Measurements from ENCODE around the gene SMAD9.
"Not testable (repeated sequence)": the region's sequence is repeated elsewhere in the genome, so short reads cannot be mapped to it uniquely, and the experiment has no call there.

The SMAD9 gene

GRCh38 chr13:36912369-36912768 lies 7.7 kb downstream of the SMAD9 start:
- no peak for DNase-seq (ENCODE audit: low read depth)

- DNase-seq (ENCODE audit: low read depth): no peak
Observed at GRCh38 chr13:36910545-36910944, 9.5 kb downstream of the SMAD9 start.

GRCh38 chr13:36907821-36908220 lies 12.2 kb downstream of the SMAD9 start:
- no peak for DNase-seq (ENCODE audit: low read depth)

DNA sequence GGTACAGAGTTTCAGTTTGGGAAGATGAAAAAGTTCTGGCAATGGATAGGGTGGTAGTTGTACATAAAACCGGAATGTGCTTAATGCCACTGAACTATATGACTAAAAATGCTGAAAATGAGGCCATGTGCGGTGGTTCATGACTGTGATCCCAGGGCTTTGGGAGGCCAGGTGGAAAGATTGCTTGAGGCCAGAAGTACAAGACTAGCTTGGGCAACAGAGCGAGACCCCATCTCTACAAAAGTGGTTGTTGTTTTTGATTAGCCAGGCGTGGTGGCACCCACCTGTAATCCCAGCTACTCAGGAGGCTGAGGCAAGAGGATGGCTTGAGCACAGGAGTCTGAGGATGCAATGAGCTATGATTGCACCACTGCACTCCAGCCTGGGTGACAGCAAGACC lies 12.8 kb downstream of the SMAD9 start:
- no peak for DNase-seq (ENCODE audit: low read depth)

DNA sequence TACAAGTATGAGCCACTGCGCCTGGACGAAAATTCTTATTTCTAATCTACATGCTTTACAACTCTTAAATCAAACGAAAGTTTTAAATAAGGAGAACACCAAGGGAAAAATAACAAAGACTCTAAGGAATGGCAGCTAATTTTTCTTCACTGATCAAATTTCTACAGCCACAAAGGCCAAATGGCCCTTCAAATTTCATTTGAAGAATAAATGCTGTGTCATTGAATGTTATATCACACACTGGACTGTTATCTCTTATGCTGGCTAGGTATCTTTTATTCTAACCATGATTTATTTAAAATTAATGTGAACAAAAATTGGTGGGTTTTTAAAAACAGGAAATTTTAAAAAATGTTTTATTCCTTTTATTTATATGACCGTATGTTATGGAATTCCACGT lies 14.1 kb downstream of the SMAD9 start:
- no peak for DNase-seq (ENCODE audit: low read depth)

DNA sequence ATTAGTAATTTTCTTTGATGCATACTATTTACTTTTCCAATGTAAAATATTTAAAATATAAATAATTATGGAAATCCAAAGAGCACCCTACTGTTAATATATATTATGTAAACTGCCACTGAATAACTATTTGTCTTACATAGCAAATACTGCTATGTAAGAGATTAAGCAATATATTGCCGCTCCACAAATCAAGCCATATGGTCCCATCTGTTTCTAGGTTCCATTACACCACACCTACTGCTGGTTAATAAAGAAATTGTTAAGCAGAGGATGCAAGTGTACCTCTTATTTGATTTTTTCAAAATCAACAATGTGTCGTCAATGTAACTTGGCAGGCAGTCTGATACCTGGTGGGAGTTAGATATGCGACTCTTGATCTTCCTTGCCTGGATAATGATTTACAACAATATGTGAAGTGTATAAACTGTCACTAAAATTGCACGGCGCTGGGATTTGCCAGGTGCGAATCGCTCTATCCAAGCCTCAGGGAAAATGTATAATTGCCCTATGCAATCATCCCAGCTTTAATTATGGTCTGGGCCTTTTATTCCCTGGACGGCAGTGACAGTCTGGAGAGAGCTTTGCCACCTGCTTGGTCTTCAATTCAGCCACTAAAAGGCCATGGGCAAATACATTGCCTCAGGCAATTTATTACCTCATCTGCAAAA lies 16.0 kb downstream of the SMAD9 start:
- DNase-seq (ENCODE audit: low read depth): no peak

- DNase-seq (ENCODE audit: low read depth): no peak
Observed at GRCh38 chr13:36897054-36897616, 22.9 kb downstream of the SMAD9 start.

GRCh38 chr13:36891752-36892151 lies 28.3 kb downstream of the SMAD9 start:
- no peak for DNase-seq (ENCODE audit: low read depth)

DNA sequence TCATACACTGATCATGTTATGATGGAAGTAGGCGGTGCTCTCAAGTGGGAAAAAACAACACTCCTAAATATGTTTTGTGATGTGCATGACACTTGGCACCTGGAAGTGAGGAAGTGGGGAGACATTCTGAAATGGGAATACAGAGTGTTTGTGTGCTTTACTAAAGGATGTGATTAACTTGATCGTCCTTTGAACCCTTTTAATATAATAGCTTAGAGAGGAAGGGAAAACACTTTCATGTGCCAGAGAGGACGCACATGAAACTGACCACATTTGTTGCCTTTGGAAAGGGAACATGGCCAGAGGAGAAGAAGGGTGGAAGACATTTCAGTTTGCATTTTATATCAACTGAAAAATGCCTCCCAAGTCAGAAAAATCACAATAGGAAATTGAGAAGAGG lies 31.4 kb downstream of the SMAD9 start:
- DNase-seq (ENCODE audit: low read depth): no peak

DNA sequence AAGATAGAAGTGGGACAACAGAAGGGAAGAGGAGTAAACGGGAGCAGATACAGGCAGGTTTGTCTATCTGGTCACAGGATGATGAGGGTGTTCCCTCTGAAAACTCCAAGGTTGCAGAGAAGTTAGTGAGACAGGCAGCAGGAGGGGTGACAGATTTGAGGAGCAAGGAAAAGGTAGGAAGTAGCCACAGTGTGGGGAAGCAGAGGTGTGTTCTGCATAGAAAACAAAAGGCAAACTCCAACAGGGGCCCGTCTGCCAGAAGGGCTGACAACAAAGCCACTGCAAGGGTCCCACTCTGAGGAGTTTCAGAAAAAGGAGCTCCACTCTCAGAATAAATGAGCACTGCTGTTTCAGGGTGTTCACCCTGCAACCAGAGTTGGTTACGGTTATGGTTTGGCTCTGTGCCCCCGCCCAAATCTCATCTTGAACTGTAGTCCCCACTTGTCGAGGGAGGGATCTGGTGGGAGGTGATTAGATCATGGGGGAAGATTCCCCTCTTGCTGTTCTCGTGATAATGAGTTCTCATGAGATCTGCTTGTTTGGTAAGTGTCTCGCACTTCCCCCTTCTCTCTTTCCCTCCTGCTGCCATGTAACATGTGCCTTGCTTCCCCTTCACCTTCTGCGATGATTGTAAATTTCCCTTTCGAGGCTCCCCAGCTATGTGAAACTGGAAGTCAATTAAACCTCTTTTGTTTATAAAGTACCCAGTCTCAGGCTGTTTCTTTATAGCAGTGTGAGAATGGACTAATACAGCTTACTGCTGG lies 32.1 kb downstream of the SMAD9 start:
- DNase-seq (ENCODE audit: low read depth): no peak

- no peak for DNase-seq (ENCODE audit: low read depth)
Observed at GRCh38 chr13:36885901-36886300, 34.1 kb downstream of the SMAD9 start.

DNA sequence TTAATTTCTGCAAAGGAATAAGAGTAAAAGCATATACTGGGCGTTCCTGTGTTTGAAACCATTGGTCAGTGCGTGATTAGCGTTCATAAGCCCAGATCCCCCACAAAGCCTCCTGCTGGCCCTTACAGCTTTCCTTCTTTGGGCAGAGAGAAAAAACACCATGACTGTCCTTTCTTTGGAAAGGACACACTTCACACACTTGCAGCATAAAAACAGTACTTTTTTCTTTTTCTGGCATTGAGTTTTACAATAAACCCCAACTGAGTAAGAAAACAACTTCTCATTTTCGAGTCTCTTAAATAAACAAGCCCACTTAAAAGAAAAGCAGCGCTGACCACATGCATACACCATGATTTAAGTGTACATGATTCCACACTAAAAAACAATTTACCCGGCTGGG lies 35.8 kb downstream of the SMAD9 start:
- DNase-seq (ENCODE audit: low read depth): no peak

DNA sequence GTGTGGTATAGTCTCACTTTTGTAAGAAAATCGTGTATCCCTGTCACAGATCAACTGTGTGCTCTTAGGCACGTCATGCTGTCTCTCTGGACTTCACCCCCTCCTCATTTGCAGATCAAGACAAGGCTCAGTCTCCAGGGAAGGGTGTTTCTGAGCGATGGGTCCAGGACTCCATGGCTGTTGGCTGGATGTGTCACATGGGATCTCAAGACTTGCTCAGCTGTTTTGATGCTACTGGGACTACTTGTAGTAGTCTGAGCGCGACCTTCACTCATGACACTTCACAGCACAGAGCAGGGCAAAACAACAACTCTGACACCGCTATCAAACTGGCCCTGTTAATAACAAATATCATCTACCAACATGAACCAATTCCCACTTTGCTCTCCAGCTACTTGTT lies 36.2 kb downstream of the SMAD9 start:
- no peak for DNase-seq (ENCODE audit: low read depth)

DNA sequence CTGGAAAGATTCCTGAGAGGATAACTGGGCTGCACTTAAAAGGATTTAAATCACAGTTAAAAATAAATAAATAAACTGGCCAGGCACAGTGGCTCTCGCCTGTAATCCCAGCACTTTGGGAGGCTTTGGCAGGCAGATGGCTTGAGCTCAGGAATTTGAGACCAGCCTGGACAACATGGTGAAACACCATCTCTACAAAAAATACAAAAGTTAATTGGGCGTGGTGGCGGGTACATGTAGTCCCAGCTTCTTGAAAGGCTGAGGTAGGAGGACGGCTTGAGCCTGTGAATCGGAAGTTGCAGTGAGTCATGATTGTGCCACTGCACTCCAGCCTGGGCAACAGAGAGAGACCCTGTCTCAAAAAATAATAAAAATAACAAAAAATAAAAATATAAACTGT lies 36.6 kb downstream of the SMAD9 start:
- DNase-seq (ENCODE audit: low read depth): not testable (repeated sequence)

DNA sequence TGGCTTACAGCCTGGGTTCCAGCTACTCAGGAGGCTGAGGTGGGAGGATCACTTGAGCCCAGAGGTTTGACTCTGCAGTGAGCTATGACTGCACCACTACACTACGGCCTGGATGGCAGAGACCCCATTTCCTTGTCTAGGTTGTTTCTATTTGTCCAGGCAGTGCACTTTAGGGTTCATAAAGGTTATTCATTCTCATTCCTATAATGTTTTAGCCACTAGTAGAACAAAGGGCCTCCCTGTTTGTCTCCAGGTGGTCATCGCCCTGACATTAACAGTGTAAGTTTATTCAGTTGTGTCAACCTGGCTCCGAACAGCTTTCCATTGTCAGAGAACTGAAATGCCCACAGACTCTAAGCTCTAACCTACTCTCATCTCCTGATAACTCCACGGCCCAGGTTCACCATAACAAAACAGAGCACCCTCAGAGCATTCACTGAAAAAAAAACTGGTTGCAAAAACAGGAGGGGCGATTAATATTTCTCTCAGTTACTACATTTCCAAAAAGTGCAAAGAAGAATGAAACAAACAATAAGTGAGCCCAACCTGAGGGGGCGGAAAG lies 37.1 kb downstream of the SMAD9 start:
- DNase-seq (ENCODE audit: low read depth): no peak

DNA sequence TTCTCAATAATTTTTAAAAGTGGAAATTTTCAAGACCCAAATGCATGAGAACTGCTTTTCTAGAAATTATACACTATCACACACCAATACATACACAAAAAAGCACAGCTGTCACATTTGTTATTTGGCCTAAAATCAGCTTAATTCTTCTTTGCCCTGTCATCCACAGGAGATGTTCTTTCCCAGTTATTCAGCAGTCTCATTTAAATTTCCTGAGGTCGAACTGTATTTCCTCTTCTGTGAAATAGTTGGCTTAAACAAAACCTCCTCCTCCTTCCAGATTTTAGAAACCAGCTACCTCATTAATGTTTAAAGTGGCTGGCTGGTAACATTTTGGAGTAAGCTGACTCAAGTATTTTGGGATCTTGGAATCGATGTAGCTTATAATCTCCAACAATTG lies 39.1 kb downstream of the SMAD9 start:
- DNase-seq (ENCODE audit: low read depth): no peak

DNA sequence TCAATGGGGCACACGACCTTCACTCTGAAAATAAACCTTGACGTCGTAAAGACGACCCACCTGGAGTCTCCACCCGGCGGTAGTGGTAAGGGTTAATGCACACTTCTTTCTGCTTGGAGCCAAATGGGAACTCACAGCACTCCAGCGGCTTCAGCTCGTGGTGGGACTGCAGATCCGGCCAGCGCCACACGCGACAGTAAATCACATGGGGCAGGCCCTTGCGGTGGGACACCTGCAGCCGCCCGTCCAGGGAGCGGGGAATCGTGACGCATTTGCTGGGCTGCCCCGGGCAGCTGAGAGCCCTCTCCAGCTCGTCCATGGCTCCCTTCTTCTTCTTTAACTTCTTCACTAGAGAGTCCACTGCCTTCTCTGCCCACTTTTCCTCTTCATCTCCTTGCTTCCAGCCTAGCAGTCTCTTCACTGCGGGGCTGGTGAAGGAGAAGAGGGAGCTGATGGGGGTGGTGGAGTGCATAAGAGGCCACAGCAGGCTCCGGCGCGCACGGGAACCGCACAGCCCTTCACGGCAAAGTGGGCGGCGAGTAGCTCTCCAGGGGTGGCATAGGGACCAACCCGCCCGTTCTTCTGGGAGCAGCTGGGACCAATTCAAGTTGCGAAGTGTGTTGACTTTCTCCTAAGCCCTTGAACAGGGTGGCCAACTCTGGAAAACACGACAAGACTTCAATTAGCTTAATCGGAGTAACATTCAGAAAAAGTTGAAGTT lies 40.7 kb downstream of the SMAD9 start:
- DNase-seq (ENCODE audit: low read depth): no peak

DNA sequence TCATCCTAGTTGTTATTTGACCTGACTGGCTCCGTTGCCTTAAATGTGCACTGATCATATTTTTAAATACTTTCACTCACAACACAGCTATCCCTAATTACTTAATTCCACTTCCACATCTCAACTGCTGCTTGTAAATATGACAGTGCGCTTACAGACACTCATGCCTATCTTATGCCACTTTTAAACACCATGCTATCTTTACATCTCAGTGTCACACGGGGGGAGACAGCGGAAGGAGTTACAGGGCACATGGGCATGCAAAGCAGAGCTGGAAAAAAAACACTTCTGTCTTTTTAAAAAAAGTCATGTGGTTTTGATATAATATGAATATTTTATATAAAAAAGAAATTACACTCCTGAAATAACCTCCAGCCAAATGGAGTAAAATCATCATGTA lies 44.1 kb downstream of the SMAD9 start:
- DNase-seq (ENCODE audit: low read depth): no peak

DNA sequence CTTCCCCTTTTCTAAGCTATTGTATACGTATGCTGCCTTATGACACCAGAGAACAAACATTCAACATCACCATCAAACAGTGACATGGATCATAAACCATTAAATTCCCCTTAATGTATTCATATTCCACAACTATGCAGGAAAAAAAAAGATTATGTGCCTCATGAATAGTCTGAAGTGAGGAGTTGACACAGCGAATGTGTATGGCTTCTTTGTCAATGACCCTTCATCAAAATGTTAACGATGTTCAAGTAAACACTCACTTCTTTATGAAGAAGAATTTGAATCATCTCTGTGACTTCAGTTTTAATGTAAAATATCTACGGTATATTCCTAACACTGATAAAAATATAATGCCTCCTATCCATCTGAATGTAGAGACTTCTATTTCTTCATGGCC lies 44.6 kb downstream of the SMAD9 start:
- no peak for DNase-seq (ENCODE audit: low read depth)

GRCh38 chr13:36872621-36873020 lies 47.4 kb downstream of the SMAD9 start:
- DNase-seq (ENCODE audit: low read depth): no peak

DNA sequence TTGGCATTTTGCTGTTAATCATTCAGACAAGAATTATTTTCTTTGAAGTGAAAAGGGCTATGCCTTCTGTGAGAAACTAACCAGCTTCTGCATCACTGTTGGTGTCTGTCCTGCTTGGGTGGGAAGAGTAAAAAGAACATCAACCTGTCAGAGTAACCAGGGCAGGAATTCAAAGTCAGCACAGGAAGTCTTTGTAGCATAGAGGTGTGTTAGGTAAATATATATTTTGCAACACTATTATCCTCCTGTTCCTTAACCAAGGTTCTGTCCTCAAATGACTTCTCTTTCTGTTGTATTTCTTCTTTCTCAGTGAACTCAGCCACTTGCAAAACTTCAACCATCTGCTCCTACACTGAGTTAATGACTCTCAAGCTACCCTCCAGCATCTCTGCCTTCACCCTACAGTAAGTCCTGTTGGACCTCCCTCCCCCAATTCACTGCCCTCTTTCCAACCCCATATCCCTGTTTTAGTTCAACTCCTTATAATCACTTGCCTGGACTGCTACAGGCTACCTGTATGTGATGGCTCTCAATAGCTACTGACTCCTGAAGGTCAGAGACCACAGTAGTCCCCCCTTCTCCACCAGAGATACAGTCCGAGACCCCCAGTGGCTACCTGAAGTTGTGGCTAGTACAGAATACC lies 49.9 kb downstream of the SMAD9 start:
- no peak for DNase-seq (ENCODE audit: low read depth)

DNA sequence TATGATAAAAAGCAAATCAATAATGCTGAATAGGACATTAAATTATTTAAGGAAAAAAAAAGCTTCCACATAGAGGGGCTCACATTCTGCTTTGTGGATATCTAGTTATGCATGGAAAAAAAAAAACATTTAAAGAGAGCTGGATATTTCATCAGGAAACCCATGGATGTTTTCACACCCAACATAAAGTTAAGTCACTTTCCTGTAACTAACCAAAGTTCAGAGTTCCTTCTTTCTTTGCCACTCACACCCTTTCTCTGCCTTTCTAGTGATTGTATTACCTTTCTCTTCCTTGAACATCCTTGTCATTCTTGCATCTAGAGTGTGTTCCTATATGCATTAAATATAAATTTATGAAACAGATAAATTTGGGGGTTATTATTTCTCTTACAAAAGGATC lies 53.8 kb downstream of the SMAD9 start:
- DNase-seq (ENCODE audit: low read depth): no peak
